ENCODE measurements around the gene PSMA8.
"Not testable (repeated sequence)": the region's sequence is repeated elsewhere in the genome, so short reads cannot be mapped to it uniquely, and the experiment has no call there.

PSMA8 gene

DNA sequence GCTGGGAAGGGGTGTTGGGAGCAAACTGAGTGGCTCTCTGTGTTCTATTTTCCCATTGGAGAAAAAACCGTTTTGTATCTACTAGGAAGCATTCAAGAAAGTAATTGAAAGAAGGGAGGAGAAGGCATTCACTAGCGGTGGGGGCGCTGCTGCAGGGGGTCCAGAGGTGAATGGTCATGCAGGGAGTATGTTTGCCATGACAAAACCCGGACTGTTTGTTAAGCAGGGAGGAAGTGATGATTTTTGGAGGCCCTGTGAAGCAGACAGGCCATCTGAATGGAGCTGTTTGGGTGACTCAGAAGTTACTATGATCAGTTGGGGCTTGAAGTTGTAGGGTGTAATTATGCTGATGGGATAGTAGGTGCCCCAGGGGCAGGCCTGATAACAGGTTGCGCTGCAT lies 99.5 kb downstream of the PSMA8 start:
- no peak for DNase-seq (ENCODE audit: low read depth in 3 of 3)

DNA sequence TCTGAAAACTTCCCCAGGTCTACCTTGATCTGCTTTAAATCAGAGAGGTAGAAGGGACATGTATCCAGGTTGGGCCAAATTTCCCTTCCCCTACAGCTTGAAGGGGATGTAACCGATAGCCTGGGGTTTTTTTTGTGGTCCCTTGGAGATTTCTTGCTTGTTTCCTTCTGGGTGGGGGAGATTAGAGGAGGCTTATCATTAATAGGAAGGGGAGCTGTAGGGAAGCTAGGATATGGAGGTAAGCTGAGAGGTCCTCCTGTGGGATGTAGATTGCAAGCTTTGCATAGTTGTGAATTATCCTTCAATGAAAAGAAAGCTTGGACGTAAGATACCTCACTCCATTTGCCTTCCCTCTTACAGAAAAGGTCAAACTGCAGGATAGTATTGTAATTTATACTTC lies 103.7 kb downstream of the PSMA8 start:
- DNase-seq (ENCODE audit: low read depth in 3 of 3), result not testable (repeated sequence)

DNA sequence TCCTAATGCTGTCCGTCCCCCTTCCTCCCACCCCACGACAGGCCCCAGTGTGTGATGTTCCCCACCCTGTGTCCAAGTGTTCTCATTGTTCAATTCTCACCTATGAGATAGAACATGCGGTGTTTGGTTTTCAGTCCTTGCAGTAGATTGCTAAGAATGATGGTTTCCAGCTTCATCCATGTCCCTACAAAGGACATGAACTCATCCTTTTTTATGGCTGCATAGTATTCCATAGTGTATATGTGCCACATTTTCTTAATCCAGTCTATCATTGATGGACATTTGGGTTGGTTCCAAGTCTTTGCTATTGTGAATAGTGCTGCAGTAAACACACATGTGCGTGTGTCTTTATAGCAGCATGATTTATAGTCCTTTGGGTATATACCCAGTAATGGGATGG lies 105.0 kb downstream of the PSMA8 start:
- DNase-seq (ENCODE audit: low read depth in 3 of 3), result not testable (repeated sequence)

DNA sequence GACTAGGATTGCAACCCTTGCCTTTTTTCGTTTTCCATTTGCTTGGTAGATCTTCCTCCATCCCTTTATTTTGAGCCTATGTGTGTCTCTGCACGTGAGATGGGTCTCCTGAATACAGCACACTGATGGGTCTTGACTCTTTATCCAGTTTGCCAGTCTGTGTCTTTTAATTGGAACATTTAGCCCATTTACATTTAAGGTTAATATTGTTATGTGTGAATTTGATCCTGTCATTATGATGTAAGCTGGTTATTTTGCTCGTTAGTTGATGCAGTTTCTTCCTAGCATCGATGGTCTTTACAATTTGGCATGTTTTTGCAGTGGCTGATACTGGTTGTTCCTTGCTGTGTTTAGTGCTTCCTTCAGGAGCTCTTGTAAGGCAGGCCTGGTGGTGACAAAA lies 108.7 kb downstream of the PSMA8 start:
- not testable (repeated sequence) for DNase-seq (ENCODE audit: low read depth in 3 of 3)

Data from stimulated activated CD4-positive, alpha-beta T cell treated with anti-CD3 and anti-CD28 coated beads, TNF-alpha, amount 100 ng/mL, for 4 hours (primary cell).